ENCODE data around the gene NEUROD2. TPM values are rescaled to one million over a fixed set of nuclear protein-coding genes. Genes with fewer than 3 reads are reported as not detected.

Gene NEUROD2
- total RNA-seq, 2 donors from 2014 or later, result not detected

- Histone ChIP-seq H3K27me3 (replicated peaks; ENCODE audit: insufficient read depth) (no peaks in the 10 kb centered on the region), H3K36me3 (peaks cover 39% of the 10 kb centered on the region), H3K4me3 (no peak overlapping the region), H3K4me1 (ENCODE audit: control insufficient read depth in 1 of 2, low read depth in 2 of 2) (no peaks in the 10 kb centered on the region), H3K27ac (no peak overlapping the region), H3K9me3 (no peaks in the 10 kb centered on the region)
- ATAC-seq (ENCODE audit: insufficient number of reproducible peaks, low FRiP score, low read depth) (no peak), DNase-seq (ENCODE audit: low spot score) (no peak)
- no peak for TF ChIP-seq CTCF (IDR thresholded peaks at IDR 0.05)
These were observed 51.3 kb downstream of the NEUROD2 start for GRCh38 chr17:39556423-39556822.

DNA sequence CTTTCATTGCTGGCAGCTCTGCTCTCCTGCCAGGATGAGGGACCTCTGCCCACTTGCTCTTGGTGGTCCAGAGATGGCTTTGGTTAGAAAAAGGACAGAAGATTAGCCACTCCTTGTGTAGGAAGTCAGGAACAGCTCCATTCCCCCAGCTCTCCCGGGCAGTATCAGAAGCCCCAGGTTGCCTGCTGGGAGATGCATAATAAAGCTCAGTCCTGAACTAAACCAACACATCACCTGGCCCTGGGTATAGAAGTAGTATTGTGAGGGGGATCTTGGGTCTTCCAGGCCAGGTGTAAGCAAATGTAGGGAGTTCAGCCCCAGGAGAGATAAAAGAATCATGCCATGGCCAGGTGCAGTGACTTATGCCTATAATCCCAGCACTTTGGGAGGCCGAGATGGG is 52.4 kb downstream of the NEUROD2 start:
- Histone ChIP-seq H3K27ac (no peak overlapping the region), H3K36me3 (peaks cover 37% of the 10 kb centered on the region), H3K4me3 (no peak overlapping the region), H3K27me3 (replicated peaks; ENCODE audit: insufficient read depth) (no peaks in the 10 kb centered on the region), H3K4me1 (ENCODE audit: control insufficient read depth in 1 of 2, low read depth in 2 of 2) (no peaks in the 10 kb centered on the region), H3K9me3 (no peaks in the 10 kb centered on the region)
- no peak for ATAC-seq (ENCODE audit: insufficient number of reproducible peaks, low FRiP score, low read depth)
- DNase-seq (ENCODE audit: low spot score), result no peak
- TF ChIP-seq CTCF (IDR thresholded peaks at IDR 0.05), result no peak

Other genes with a start within 250 kb of the NEUROD2 start
- 10 to 100 TPM; 30.8 to 45.2 TPM for gene FBXL20, start 206.3 kb downstream of the NEUROD2 start, total RNA-seq
- 10 to 100 TPM; 18.1 to 29.0 TPM for gene MED1, start 156.7 kb downstream of the NEUROD2 start, total RNA-seq
- 10 to 100 TPM; 53.7 to 54.7 TPM for gene CDK12, start 146.4 kb downstream of the NEUROD2 start, total RNA-seq
- gene PPP1R1B, start 19.0 kb upstream of the NEUROD2 start, total RNA-seq, result 1 to 10 TPM in 1 of 2 donors, under 1 TPM in 1; 0.27 to 2.1 TPM
- gene STARD3, start 29.2 kb upstream of the NEUROD2 start, total RNA-seq, result 10 to 100 TPM; 52.5 to 67.7 TPM
- gene TCAP, start 57.4 kb upstream of the NEUROD2 start, total RNA-seq, result 10 to 100 TPM in 1 of 2 donors, 1 to 10 TPM in 1; 6.4 to 16.9 TPM
- 10 to 100 TPM in 1 of 2 donors, 1 to 10 TPM in 1; 3.1 to 22.9 TPM for gene PNMT, start 60.5 kb upstream of the NEUROD2 start, total RNA-seq
- 10 to 100 TPM; 19.9 to 27.2 TPM for gene PGAP3, start 80.1 kb upstream of the NEUROD2 start, total RNA-seq
- 10 to 100 TPM; 88.1 to 94.7 TPM for gene ERBB2, start 92.1 kb upstream of the NEUROD2 start, total RNA-seq
- gene MIEN1, start 122.6 kb upstream of the NEUROD2 start, total RNA-seq, result 10 to 100 TPM; 27.1 to 30.3 TPM
- 1 to 10 TPM in 1 of 2 donors, under 1 TPM in 1; 0.85 to 1.4 TPM for gene GRB7, start 130.0 kb upstream of the NEUROD2 start, total RNA-seq

All from thoracic aorta (tissue), 2 donors.